H9 (cell line): ENCODE measurements around the gene HDAC6. TPM values are rescaled to one million over a fixed set of nuclear protein-coding genes. Genes with fewer than 3 reads are reported as not detected.

Experiments
- DNase-seq: peaks from one replicate; pipeline ENCODE4 v3.0.0-alpha.2; 2017
- H2AFZ ChIP-seq: one replicate; pipeline ENCODE4 v1.6.1; 2013; ENCODE audit warnings: mild to moderate bottlenecking, low read length, control low read depth, moderate library complexity
- H2AK5ac ChIP-seq: 2 replicates; pipeline ENCODE4 v1.6.1; 2013; ENCODE audit warnings: low read length, control low read depth, mixed read lengths; ENCODE audit not compliant: insufficient read length
- H2BK120ac ChIP-seq: one replicate; pipeline ENCODE4 v1.6.1; 2013; ENCODE audit warnings: low read depth, mild to moderate bottlenecking, low read length, control low read depth, inconsistent platforms; ENCODE audit not compliant: poor library complexity, severe bottlenecking
- H2BK12ac ChIP-seq: 2 replicates; pipeline ENCODE4 v1.6.1; 2013; ENCODE audit warnings: low read length, control low read depth, mixed read lengths, low read depth; ENCODE audit not compliant: insufficient read length
- H2BK15ac ChIP-seq: 2 replicates; pipeline ENCODE4 v1.6.1; 2013; ENCODE audit warnings: low read depth, low read length, control low read depth
- H2BK20ac ChIP-seq: one replicate; pipeline ENCODE4 v1.6.1; 2013; ENCODE audit warnings: low read depth, mild to moderate bottlenecking, low read length, control low read depth, inconsistent platforms; ENCODE audit not compliant: poor library complexity, severe bottlenecking
- H2BK5ac ChIP-seq: 2 replicates; pipeline ENCODE4 v1.6.1; 2013; ENCODE audit warnings: low read length, control low read depth, mixed read lengths; ENCODE audit not compliant: insufficient read length
- H3K14ac ChIP-seq: 2 replicates; pipeline ENCODE4 v1.6.1; 2013; ENCODE audit warnings: low read length, control low read depth; ENCODE audit not compliant: insufficient read depth
- H3K18ac ChIP-seq: 2 replicates; pipeline ENCODE4 v1.6.1; 2013; ENCODE audit warnings: low read depth, mild to moderate bottlenecking, mixed read lengths, low read length, control low read depth; ENCODE audit not compliant: insufficient read length
- H3K23ac ChIP-seq: 2 replicates; pipeline ENCODE4 v1.6.1; 2013; ENCODE audit warnings: low read length, control low read depth, mixed read lengths, low read depth; ENCODE audit not compliant: insufficient read length
- H3K23me2 ChIP-seq: 2 replicates; pipeline ENCODE4 v1.6.1; 2013; ENCODE audit warnings: low read depth, mild to moderate bottlenecking, mixed read lengths, low read length, control low read depth; ENCODE audit not compliant: insufficient read length, poor library complexity, severe bottlenecking
- H3K27ac ChIP-seq: 2 replicates; pipeline ENCODE4 v1.5.1; 2013; ENCODE audit warnings: low read length, control low read depth, mixed read lengths, low read depth; ENCODE audit not compliant: insufficient read length
- H3K27me3 ChIP-seq: 2 replicates; pipeline ENCODE4 v1.6.1; 2013; ENCODE audit warnings: low read length, control low read depth, inconsistent platforms; ENCODE audit not compliant: insufficient read depth
- H3K4ac ChIP-seq: 2 replicates; pipeline ENCODE4 v1.6.1; 2013; ENCODE audit warnings: low read depth, mild to moderate bottlenecking, control low read depth, inconsistent platforms, low read length, moderate library complexity
- H3K4me1 ChIP-seq: 2 replicates; pipeline ENCODE4 v1.6.1; 2013; ENCODE audit warnings: low read length, control low read depth, inconsistent platforms; ENCODE audit not compliant: insufficient read depth
- H3K4me2 ChIP-seq: 2 replicates; pipeline ENCODE4 v1.6.1; 2013; ENCODE audit warnings: low read length, control low read depth, mixed read lengths; ENCODE audit not compliant: insufficient read length, insufficient read depth
- H3K56ac ChIP-seq: 2 replicates; pipeline ENCODE4 v1.6.1; 2013; ENCODE audit warnings: low read depth, mild to moderate bottlenecking, mixed read lengths, low read length, control low read depth; ENCODE audit not compliant: insufficient read length
- H3K79me1 ChIP-seq: 2 replicates; pipeline ENCODE4 v1.6.1; 2013; ENCODE audit warnings: low read depth, mild to moderate bottlenecking, moderate library complexity, low read length, control low read depth, inconsistent platforms; ENCODE audit not compliant: insufficient read depth, poor library complexity, severe bottlenecking
- H3K79me2 ChIP-seq: 2 replicates; pipeline ENCODE4 v1.6.1; 2013; ENCODE audit warnings: low read length, control low read depth, inconsistent platforms; ENCODE audit not compliant: insufficient read depth
- H3K9ac ChIP-seq: 2 replicates; pipeline ENCODE4 v1.6.1; 2013; ENCODE audit warnings: low read length, control low read depth, mixed read lengths; ENCODE audit not compliant: insufficient read length; ENCODE audit errors: extremely low read depth
- H3K9me3 ChIP-seq: one replicate; pipeline ENCODE4 v1.6.1; 2013; ENCODE audit warnings: low read depth, low read length, inconsistent platforms; ENCODE audit not compliant: control insufficient read depth
- H3T11ph ChIP-seq: one replicate; pipeline ENCODE4 v1.6.1; 2013; ENCODE audit warnings: mild to moderate bottlenecking, low read length, control low read depth, inconsistent platforms
- H4K20me1 ChIP-seq: one replicate; pipeline ENCODE4 v1.6.1; 2013; ENCODE audit not compliant: control insufficient read depth, insufficient read length, insufficient read depth
- H4K5ac ChIP-seq: 2 replicates; pipeline ENCODE4 v1.6.1; 2013; ENCODE audit warnings: low read depth, mild to moderate bottlenecking, mixed read lengths, low read length, control low read depth; ENCODE audit not compliant: insufficient read length
- H4K8ac ChIP-seq: replicated peaks from 2 replicates; pipeline ENCODE4 v1.6.1; 2013; ENCODE audit warnings: low read length, control low read depth, mixed read lengths, low read depth; ENCODE audit not compliant: insufficient read length
- H4K91ac ChIP-seq: 2 replicates; pipeline ENCODE4 v1.6.1; 2013; ENCODE audit warnings: low read depth, mild to moderate bottlenecking, moderate library complexity, mixed read lengths, low read length, control low read depth; ENCODE audit not compliant: insufficient read length
- H3K27ac Mint-ChIP-seq, 3 experiments: 2 replicates in 2 of 3; 3 replicates in 1 of 3; pipeline ENCODE4 v1.8.0; 2020 to 2021; ENCODE audit warnings: mixed read lengths in 3 of 3, mild to moderate bottlenecking in 1 of 3, moderate library complexity in 1 of 3
- H3K27me3 Mint-ChIP-seq: 2 replicates; pipeline ENCODE4 v1.8.0; 2021; ENCODE audit warnings: low read depth, mild to moderate bottlenecking, moderate library complexity, mixed read lengths
- H3K36me3 Mint-ChIP-seq, 3 experiments: 2 replicates in 2 of 3; 3 replicates in 1 of 3; pipeline ENCODE4 v1.8.0; 2020 to 2021; ENCODE audit warnings: low read depth in 3 of 3, mixed read lengths in 3 of 3; ENCODE audit not compliant: insufficient read depth in 1 of 3
- H3K4me1 Mint-ChIP-seq, 2 experiments: 2 replicates each; pipeline ENCODE4 v1.8.0; 2020; ENCODE audit warnings: mixed read lengths in 2 of 2
- H3K4me3 Mint-ChIP-seq, 2 experiments: 2 replicates in 1 of 2; 3 replicates in 1 of 2; pipeline ENCODE4 v1.8.0; 2020 to 2021; ENCODE audit warnings: mild to moderate bottlenecking in 2 of 2, mixed read lengths in 2 of 2, moderate library complexity in 1 of 2
- H3K9me3 Mint-ChIP-seq, 2 experiments: 2 replicates in 1 of 2; 3 replicates in 1 of 2; pipeline ENCODE4 v1.8.0; 2020; ENCODE audit warnings: mild to moderate bottlenecking in 2 of 2, mixed read lengths in 2 of 2, moderate library complexity in 1 of 2
- WGBS: extraction: QIAGEN DNeasy Blood & Tissue Kit; methylation state at CpG from one replicate; pipeline ENCODE4 v1.1.7; 2013; ENCODE audit warnings: missing lambda C conversion rate, low lambda C conversion rate, mixed read lengths; ENCODE audit not compliant: insufficient read length; ENCODE audit errors: extremely low coverage; 5-methylcytosine and 5-hydroxymethylcytosine counted together
- total RNA-seq: library from RNA; stranded (reverse); gene quantifications from 2 replicates; pipeline ENCODE4 v1.2.1, GENCODE V29; 2021
- TF ChIP-seq, protein P1 (sequence below): fragments of 200-600 bp; sonication (generic); conservative IDR thresholded peaks from 3 replicates; pipeline ENCODE4 v1.8.0; 2021; ENCODE audit warnings: antibody characterized with exemption, mild to moderate bottlenecking

The HDAC6 gene
- total RNA-seq, 1 experiment from 2014 or later = 52.8 TPM

DNA sequence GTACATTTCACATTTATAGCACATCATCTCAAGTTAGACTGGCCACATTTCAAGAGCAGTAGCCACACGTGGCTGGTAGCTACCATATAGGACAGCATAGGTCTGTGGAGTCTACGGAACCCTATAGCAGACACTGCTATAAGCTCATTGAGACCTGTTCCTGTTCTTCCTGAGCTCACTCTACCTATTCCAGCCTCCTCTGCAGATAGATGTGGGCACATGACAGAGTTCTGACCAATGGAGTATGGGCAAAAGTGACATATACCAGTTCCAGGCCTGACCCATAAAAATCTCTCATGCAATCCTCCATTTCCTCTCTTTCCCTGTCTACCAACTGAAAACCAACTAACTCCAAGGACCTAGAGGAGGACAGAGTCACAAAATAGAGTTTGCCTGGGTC, 3.5 kb upstream of the HDAC6 start:
- Histone ChIP-seq H3K9me3 (no peaks in the 10 kb centered on the region), H3K27ac (no peak overlapping the region), H2AK5ac (no peak overlapping the region), H2BK5ac (no peak overlapping the region), H3K23ac (no peak overlapping the region), H3K9ac (no peak overlapping the region), H3K4me2 (no peak overlapping the region), H2BK15ac (no peak overlapping the region), H3K27me3 (no peaks in the 10 kb centered on the region), H4K8ac (no peak overlapping the region), H3K79me2 (no peaks in the 10 kb centered on the region), H3T11ph (no peak overlapping the region), H3K79me1 (no peaks in the 10 kb centered on the region), H3K23me2 (peaks cover 3% of the 10 kb centered on the region), H4K91ac (no peak overlapping the region), H3K14ac (no peak overlapping the region), H2BK12ac (no peak overlapping the region), H2AFZ (no peak overlapping the region), H3K4ac (no peak overlapping the region), H2BK120ac (no peak overlapping the region), H2BK20ac (no peak overlapping the region), H3K4me1 (no peaks in the 10 kb centered on the region), H3K18ac (no peak overlapping the region), H3K56ac (no peak overlapping the region), H4K5ac (no peak overlapping the region), H4K20me1 (no peaks in the 10 kb centered on the region)
- peaks cover 5 to 12% of the 10 kb centered on the region in 2 experiments for H3K4me1 Mint-ChIP-seq
- H3K27me3 Mint-ChIP-seq = peaks cover 2% of the 10 kb centered on the region; the same call in 1 of the 2 replicates
- no peak overlapping the region for H3K27ac Mint-ChIP-seq
- WGBS = no CpG with 5 or more reads among the region's 2 CpGs
- TF ChIP-seq, protein P1, sequence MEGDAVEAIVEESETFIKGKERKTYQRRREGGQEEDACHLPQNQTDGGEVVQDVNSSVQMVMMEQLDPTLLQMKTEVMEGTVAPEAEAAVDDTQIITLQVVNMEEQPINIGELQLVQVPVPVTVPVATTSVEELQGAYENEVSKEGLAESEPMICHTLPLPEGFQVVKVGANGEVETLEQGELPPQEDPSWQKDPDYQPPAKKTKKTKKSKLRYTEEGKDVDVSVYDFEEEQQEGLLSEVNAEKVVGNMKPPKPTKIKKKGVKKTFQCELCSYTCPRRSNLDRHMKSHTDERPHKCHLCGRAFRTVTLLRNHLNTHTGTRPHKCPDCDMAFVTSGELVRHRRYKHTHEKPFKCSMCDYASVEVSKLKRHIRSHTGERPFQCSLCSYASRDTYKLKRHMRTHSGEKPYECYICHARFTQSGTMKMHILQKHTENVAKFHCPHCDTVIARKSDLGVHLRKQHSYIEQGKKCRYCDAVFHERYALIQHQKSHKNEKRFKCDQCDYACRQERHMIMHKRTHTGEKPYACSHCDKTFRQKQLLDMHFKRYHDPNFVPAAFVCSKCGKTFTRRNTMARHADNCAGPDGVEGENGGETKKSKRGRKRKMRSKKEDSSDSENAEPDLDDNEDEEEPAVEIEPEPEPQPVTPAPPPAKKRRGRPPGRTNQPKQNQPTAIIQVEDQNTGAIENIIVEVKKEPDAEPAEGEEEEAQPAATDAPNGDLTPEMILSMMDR = no peak
- H3K4me3 Mint-ChIP-seq = no peak overlapping the region
- H3K36me3 Mint-ChIP-seq = peaks cover 3 to 10% (median 9%) of the 10 kb centered on the region in 3 experiments
- H3K9me3 Mint-ChIP-seq = peaks cover 69 to 73% of the 10 kb centered on the region in 2 experiments
- no peak for DNase-seq
